NCI-H1694 treated with DMSO at 0.1 percent for 48 hours (cell line): ENCODE results near the gene LDB3.

ENCODE experiments used
- DNase-seq: peaks from one replicate; lab custom pipeline; 2025; lab: John Stamatoyannopoulos, UW

The LDB3 gene

DNA sequence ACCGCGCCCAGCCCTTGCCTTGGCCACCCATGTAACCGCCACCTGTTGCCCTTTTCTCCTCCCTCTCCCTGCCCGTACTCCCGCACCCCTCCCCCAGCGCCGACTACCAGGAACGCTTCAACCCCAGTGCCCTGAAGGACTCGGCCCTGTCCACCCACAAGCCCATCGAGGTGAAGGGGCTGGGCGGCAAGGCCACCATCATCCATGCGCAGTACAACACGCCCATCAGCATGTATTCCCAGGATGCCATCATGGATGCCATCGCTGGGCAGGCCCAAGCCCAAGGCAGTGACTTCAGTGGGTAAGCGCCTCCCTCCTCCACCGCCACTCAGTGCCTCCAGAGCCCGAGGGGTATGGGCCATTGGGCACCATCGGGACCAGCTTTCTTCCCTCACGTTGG lies 18.7 kb downstream of the LDB3 start:
- DNase-seq = no peak

DNA sequence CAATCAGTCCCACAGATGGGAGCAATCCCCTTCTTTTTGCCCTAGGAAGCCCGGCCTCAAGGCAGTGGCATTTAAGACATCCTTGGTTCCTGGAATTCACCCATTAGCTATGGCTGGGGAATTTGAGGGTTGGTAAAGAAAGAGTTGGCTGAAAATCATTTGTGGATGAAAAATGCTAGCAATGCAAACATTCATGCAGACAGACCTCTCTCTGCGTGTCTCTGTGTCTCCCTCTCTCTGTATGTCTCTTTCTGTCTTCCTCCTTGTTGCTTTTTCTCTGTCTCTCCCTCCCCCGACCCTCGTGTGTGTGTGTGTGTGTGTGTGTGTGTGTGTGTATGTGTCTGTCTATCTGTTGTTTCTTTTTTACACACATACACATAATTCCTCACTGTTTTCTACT lies 19.4 kb downstream of the LDB3 start:
- DNase-seq = no peak

DNA sequence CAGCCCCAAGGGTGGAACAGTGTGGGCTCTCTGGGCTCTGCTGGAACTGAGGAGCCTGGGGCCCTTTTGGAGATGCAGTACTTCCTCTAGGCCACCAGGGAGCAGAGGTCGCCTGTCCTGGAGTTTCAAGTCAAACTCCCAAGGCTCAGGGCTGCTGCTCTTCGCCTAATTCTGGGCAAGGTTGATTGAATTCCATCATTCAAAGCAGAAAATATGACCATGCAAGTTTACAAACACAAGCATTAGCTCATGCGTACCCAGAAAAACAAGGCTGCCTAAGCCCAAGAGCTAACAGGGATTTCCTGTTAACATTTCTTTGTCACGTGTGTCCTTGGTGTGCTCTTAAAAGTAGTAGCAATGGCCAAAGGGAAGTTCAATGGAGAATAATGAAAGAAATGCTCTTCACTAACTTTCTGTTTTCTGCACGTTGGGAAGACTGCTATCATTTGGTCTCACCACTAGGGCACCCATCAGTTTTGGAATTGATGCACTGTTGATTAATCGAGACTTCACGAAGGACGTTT lies 20.1 kb downstream of the LDB3 start:
- DNase-seq = peak; percentile 26

DNA sequence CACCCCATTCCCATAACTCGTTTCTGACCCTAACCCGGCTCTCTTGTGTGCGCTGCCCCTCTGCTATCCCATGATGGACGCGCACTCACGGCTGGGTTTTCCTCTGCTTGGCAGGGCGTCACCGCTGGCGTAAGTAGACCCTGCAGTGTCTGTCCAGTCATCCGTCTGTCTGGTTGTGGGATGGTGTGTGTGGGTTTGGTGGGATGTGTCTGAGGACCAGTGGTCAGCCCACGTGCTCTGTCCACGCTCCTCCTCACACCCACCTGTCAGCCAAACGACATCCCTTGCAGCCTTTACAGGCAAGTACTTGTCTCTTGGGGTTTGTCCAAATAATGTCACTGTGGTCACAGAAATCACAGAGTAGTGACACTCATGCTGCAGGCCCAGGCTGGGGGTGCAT lies 20.8 kb downstream of the LDB3 start:
- no peak for DNase-seq

DNA sequence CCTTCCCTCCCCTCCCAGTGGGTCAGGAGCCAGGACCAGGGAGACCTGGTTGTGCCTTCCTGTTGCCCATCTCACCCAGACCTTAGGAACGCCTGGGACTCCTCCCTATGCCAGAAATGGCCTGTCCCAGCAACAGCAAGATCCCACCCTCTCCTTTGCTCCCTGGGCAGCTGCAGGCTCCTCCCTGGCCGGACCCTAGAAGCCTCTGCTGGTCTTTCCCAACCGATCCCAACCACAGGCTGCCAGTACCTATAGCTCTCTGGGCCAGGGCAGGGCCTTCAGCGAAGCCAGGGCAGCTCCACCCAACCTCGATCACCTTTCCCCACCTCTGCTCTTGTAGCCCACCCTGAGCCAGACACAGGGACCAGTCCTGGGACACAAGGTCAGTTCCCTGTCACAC lies 21.9 kb downstream of the LDB3 start:
- DNase-seq = no peak

DNA sequence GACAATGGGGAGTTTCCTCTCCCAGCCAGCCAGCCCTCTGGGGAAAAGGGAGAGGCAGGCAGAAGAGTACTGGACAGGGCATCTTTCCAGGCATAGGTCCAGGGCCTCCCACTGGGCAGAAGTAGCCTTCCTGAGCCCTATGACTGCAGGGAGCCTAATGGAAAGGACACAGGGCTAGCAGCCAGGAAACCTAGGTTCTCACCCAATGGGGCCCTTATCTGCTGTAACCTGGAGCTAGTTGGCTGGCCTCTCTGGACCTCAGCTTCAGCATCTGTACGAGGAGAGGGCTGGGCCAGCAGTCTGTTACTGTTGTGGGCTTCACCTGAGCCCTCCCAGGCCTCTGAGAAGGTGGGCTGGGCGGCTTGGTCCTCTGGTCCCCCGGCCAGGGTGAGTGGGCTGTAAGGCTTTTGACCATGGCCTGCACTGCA lies 22.4 kb downstream of the LDB3 start:
- DNase-seq = no peak

DNA sequence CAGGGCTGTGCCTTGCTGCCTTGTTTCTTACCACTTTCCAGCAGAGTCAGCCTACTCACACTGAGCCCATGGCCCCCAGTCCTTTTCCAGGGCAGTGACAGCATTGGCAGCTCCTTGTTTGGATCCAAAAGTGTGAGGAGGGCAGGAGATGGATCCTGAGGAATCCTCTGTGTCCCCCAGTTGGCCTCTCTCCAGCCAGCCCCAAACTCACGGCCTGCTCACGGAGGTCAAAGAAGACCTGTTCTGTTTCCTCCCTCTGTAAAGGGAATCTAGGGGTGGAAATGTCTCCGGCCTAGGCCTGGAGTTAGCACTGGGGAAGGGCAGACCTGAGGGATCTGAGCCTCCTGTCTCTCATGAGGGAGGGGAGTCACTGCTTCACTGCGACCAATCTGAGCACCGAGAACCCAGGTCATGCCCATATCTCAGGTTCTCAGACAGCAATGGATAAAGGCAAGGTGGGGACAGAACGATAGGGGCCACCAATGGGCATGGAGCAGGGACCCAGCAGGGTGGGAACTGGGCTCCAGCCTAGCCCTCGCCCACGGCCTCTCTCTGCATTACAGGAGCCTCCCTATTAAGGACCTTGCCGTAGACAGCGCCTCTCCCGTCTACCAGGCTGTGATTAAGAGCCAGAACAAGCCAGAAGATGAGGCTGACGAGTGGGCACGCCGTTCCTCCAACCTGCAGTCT lies 23.2 kb downstream of the LDB3 start:
- DNase-seq = no peak

DNA sequence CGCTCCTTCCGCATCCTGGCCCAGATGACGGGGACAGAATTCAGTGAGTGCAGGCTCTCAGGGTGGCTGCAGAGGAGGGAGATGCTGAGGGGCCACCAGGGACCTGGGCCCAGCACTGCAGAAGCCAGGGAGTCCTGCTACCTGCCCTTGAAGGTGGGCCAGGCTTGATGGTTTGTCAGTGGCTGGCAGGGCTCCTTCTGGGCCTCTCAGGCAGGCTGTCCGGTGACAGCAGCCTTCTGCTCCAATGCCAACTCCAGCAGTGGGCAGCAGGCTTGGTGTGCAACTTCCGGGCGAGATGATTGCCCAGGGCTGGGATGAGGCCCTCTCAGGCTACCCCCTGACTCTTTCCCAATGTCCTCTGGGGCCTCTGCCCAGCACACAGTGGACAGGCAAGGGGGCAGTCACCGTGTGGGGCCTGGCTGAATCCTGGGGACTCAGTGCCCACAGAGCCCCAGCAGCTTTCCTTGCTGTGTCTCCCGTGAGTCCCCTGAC lies 23.8 kb downstream of the LDB3 start:
- no peak for DNase-seq

DNA sequence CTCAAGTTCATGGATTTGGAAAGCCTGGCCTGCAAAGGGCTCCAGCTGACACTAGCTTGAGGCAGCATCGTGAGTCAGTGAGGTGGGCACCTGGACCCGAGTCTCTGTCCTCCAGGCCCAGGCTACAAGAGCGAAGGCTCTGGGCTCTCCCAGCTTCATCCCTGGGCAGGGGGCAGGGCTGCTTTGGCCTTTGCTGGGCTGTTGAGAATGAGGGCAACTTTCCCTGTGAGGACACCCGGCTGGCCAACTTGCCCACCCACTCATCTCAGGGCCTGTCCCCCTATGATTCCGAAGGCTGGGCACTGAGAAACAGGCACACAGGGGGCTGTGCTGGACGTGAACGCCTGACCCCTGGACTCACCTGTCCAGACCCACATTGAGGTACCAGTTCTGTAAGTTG lies 24.4 kb downstream of the LDB3 start:
- DNase-seq = no peak

DNA sequence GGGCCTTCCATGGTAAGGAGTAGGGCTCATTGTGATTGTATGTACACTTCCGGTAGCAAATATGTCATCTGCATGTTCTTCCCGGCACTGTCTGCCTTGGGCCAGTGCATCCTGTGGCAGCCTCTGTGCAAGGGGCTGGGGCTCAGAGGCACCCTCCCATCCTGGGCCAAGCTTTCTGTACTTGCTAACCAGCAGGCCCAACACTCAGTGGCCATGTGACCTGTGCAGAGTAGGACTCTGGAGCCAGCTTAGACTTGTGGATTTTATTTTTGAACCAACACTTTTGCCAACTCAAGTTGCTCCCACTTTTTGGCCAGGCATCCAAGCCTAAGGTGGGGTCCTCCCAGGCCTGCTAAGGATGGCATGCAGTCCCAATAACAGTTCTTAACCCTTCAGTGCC lies 25.0 kb downstream of the LDB3 start:
- no peak for DNase-seq

DNA sequence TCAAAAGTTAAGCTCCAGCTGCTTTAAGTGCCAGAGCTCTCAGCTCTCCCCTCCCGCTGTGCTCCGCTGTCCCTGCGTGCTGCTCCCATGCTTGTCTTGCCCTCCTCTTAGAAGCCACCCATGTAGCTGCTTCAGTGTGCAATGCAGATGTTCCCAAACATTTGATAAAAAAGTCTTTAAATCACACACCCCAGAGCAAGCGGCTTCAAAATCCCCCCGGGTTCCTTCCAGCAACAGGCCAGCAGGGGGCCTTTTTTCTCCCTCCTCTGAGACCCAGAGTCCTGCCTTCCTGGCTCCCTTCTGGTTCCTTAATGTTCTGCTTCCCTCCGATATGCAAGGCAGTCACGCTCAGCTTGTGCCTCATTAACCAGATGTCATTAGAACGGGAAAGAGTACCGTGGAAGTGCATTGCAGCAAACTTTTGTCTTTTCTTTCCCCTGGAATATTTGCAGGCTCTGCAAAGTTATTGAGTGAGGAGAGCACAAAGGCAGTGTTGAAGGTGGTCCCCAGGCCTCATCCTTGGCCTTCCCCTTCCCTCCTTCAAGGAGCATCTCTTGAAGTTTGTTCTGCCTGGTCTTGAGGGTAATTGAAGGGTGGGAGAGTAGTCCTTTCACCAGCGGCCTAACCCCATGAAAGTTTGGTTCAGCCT lies 25.5 kb downstream of the LDB3 start:
- no peak for DNase-seq

DNA sequence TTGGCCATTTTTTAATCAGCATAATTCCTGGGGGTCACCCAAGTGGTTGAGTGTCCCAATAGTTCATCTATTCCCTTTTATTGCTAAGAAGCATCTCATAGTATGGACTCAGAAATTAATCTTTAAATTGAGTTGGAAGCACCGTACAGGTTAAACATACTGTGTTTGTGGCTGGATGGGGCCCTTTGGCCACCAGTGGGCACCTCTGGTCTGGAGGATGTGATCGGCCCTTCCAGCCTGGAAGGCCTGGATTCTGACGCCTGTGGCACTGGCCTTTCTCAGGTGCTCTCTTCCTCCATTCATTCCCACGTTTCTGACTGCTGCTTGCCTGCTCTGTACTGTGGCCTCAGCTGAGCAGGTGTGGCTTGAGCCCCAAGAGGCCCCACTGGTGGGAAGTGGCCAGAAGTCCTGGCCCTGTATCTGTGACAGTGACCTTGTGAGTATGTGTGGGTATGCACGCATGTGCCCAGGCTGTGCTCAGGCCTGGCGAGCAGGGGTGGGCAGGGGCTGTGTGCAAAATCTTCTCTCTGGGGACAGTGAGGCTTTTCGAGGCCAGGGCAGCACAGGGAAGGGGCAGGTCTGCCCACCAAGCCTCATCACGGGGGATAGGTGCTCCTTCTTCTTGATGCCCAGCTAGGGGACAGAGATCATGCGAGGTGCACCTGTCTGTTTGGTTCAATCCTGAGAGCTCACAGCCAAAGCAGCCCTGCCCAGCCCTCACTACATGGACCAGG lies 30.1 kb downstream of the LDB3 start:
- DNase-seq = no peak

DNA sequence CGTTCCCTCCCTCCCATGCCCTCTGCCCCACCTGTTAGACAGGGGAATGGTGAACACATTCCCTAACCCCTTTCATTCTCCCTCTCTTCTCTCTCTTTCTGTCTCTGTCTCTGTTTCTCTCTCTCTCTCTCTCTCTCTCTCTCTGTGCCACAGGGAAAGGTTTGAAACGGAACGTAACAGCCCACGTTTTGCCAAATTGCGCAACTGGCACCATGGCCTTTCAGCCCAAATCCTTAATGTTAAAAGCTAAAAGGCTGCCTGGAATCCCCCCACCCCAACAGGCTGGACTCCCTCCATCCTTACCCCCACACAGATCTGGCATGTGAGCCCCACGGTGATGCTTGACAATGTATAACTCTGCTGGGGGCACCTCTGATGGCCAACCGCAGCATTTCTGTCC lies 30.8 kb downstream of the LDB3 start:
- no peak for DNase-seq

DNA sequence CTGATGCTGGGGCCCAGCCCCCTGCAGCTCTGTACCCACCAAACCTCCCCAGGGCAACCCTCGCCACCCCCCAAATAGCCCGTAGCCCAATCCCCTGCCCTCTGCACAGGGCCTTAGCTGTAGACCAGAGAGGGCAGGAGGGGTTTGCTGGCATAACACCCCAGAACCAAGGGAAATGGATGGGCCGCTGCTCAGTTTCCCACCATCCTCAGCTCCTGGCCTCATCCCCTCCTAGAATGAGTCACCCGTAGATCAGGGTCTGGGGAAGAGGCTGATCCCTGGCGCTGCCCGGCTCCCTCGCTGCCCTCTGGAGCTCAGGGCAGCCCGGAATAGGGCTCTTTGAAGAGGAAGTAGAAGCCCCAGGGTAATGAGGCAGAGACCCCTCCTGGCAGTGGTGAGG lies 31.2 kb downstream of the LDB3 start:
- DNase-seq = no peak

DNA sequence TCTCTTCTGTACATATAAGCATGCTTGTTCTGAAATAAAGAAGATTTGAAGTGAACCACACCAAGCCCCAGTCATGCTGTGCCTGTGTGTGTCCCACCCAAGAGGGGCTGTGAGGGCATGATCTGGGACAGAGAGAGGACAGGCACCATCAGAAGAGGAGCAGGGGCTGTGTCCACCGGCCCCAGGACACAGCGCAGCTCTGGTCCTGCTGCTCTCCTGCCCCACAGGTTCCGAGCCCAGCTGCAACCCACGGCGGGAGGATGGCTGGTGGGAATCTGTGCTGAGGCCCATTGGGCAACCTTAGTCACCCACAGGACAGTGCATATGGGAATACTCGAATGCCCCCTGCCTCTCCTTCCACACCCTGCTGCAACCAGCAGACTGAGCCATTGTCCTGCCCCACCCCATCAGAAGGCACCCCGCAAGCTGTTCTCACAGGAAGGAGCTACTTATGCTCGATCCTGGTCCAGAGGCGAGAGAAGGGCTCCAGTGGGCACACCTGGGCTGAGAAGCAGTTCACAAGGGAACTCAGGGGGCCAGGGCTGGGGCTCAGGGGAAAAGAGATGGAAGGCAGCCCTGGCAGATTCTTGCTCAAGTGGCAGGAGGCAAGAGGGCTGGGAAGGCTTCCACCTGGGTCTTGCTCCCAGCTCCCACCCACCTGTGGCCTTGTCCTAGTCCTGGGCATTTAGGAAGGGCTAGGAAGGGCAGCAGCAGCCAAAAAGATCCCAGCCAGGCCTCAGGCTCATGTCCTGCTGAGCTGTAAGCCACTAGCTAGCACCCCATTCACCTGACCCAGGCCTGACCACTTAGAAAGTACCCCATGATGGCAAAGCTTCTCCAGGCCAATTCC lies 31.9 kb downstream of the LDB3 start:
- DNase-seq = no peak

DNA sequence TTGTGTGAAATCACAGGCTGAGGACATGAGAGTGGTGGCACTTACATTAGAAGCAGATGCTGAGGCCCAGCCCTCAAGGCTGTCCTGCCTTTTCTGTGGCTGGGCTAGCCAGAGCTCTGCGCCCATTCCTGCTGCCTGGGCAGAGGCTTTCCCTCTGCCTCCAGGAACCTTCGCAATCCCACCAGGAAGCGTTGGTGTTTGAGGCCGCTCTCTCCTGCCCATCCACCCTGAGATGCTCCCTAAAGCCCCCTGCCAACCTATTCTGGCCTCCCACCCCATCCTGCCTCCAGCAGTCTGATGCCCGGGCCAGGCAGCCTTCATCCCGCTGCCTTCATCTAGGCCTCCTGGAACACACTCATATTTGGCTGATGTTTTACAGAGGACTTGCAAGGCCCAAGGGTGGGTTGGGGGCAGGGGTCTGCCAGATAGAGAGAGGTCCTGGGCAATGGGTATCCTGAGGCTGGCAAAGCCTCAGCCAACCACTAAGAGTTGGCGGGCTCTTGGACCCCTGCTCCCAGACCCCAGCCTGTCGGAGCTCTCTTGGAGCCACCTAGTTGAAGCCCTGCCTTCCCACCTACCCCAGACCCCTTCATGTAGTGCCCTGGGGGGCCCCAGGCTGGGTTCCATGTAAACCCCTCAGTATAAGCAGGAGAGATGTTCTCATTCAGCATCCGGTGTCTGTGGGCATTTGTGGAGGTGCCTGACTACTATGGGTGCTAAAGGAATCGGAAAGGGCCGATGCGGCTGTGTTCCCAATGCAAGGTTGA lies 32.7 kb downstream of the LDB3 start:
- no peak for DNase-seq

DNA sequence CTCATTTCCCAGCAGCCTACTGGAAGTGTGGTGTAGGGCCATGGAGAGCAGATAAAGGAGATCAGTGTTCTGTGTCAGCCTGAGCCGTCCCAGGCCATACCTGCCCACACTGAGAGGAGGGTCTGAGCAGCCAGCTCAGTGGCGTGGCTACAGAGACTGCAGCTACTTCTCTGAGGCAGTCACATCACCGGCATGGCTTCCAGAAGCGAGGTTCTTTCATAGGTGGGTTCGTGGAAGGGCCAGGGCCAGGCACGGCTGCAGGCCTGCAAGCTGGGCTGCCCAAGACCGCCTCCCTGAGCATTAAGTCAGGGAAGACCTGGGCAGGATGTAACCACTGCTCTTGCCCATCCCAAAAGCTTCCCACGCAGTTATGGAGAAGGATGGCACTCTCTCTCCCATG lies 34.9 kb downstream of the LDB3 start:
- DNase-seq = no peak

DNA sequence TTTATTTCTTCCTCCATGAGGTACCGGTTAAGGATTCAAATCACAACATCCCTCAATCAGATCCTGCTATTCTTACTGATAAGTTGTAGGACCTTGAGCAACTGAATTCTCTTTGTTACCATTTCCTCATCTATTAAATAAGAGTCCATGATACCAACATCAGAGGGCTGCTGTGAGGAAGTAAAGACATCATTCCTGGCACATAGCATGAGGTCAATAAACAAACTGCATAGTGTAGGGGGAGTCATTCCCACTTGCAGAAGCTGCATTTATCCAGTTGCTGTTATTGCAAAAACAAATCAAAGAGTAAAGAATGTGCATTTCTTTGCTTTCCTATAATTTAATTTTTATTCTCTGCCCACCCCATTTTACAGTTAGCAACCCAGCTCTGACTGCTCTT lies 36.8 kb downstream of the LDB3 start:
- DNase-seq = no peak

DNA sequence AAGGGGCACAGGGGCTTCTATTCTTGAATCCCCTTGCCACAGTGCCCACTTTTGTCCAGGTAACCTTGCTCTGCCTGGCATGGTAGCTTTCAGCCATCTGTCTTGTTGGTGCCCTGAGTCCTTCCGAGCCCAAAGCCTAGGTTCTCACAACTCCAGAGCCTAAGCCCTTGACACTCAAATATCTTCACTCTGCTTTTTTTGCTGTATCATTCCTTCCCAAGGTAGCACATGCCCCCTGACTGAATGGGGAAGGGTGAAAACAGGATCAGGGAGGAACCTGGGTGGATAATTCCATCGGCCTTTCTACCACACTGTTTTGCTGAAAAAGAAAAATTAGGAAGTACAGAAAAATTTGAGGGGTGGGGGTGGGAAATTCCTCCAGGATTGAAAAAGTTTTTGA lies 37.6 kb downstream of the LDB3 start:
- no peak for DNase-seq

DNA sequence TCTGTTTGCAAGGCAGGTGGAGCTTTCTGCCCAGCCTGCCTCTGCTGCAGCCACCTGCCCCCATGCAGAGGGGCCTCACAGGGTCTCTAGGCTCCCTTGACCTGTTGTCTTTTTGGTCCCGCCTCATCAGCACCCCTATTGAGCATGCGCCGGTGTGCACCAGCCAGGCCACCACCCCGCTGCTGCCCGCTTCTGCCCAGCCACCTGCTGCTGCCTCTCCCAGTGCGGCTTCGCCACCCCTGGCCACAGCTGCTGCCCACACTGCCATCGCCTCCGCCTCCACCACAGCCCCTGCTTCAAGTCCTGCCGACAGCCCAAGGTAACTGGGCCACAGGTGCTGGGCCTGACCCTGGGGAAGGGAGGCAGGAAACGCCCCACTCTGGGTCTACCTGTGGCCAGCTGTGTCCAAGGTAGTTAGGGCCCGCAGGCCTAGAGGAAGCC lies 38.1 kb downstream of the LDB3 start:
- DNase-seq = no peak

DNA sequence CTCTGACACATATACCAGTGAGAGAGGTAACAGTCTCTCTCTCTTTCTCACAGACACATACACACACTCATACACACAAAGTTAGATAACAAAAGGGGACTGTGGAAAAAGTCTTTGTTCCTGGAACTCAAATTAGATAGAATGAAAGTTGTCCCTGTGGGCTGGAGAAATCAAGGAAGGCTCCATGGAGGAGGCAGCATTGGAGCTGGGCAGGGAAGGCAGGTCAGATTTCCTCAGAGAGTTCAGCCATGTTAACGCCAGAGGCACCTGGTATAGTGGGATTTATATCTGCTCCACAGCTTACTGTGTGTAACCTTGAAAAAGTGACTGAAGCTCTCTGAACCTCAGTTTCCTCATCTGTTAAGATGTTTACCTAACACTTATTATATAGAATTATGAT lies 38.7 kb downstream of the LDB3 start:
- no peak for DNase-seq
